HG02678 (cell line): ENCODE measurements around the gene SCN1B.
A peak's percentile ranks its signal among the peaks of the same experiment; 100 is the strongest.
"Not testable (repeated sequence)": the region's sequence is repeated elsewhere in the genome, so short reads cannot be mapped to it uniquely, and the experiment has no call there.

Experiments
- ATAC-seq: cut with Tn5 transposase; IDR thresholded peaks from one replicate; pipeline ENCODE4 v1.9.1; 2021; ENCODE audit warnings: mild to moderate bottlenecking, moderate library complexity; ENCODE audit not compliant: unreplicated experiment

The SCN1B gene

GRCh38 chr19:35000647-35001501, 29.4 kb upstream of the SCN1B start:
- ATAC-seq: no peak

- ATAC-seq: no peak
Observed at GRCh38 chr19:35002037-35002535, 28.2 kb upstream of the SCN1B start.

- ATAC-seq: no peak
Observed at GRCh38 chr19:35004517-35005255, 25.6 kb upstream of the SCN1B start.

- no peak for ATAC-seq
Observed at GRCh38 chr19:35005256-35005977, 24.9 kb upstream of the SCN1B start.

- ATAC-seq: not testable (repeated sequence)
Observed at GRCh38 chr19:35006007-35006341, 24.3 kb upstream of the SCN1B start.

GRCh38 chr19:35006342-35006998, 23.8 kb upstream of the SCN1B start:
- no peak for ATAC-seq

- no peak for ATAC-seq
Observed at GRCh38 chr19:35006999-35007365, 23.3 kb upstream of the SCN1B start.

- ATAC-seq: not testable (repeated sequence)
Observed at GRCh38 chr19:35007427-35007826, 22.8 kb upstream of the SCN1B start.

GRCh38 chr19:35008891-35009341, 21.4 kb upstream of the SCN1B start:
- ATAC-seq: no peak

GRCh38 chr19:35009424-35010415, 20.6 kb upstream of the SCN1B start:
- no peak for ATAC-seq

GRCh38 chr19:35011091-35011689, 19.1 kb upstream of the SCN1B start:
- no peak for ATAC-seq

GRCh38 chr19:35011737-35012682, 18.3 kb upstream of the SCN1B start:
- ATAC-seq: no peak

GRCh38 chr19:35013041-35013819, 17.0 kb upstream of the SCN1B start:
- ATAC-seq: peak; percentile 56

- ATAC-seq: no peak
Observed at GRCh38 chr19:35013820-35014754, 16.2 kb upstream of the SCN1B start.

- not testable (repeated sequence) for ATAC-seq
Observed at GRCh38 chr19:35014774-35015173, 15.5 kb upstream of the SCN1B start.

- no peak for ATAC-seq
Observed at GRCh38 chr19:35015270-35015953, 14.9 kb upstream of the SCN1B start.
